Progenitor cell of endocrine pancreas (in vitro differentiated cells): ENCODE results near the gene CDK13. TPM values are rescaled to one million over a fixed set of nuclear protein-coding genes. Genes with fewer than 3 reads are reported as not detected.

Experiments
- DNase-seq: peaks from one replicate; pipeline ENCODE4 v3.0.0; 2021; ENCODE audit warnings: low spot score; ENCODE audit not compliant: unreplicated experiment
- H3K27ac Mint-ChIP-seq: 2 replicates; pipeline ENCODE4 v1.8.0; 2021; ENCODE audit warnings: mild to moderate bottlenecking, moderate library complexity, mixed read lengths
- H3K27me3 Mint-ChIP-seq: 2 replicates; pipeline ENCODE4 v1.8.0; 2021; ENCODE audit warnings: mixed read lengths
- H3K36me3 Mint-ChIP-seq: 2 replicates; pipeline ENCODE4 v1.8.0; 2022; ENCODE audit warnings: mixed read lengths; ENCODE audit not compliant: insufficient read depth
- H3K4me1 Mint-ChIP-seq: 2 replicates; pipeline ENCODE4 v1.8.0; 2021; ENCODE audit warnings: low read depth, mixed read lengths
- H3K4me3 Mint-ChIP-seq: 2 replicates; pipeline ENCODE4 v1.8.0; 2021; ENCODE audit warnings: low read depth, mild to moderate bottlenecking, moderate library complexity, mixed read lengths
- H3K9me3 Mint-ChIP-seq: 2 replicates; pipeline ENCODE4 v1.8.0; 2021; ENCODE audit warnings: low read depth, mixed read lengths
- total RNA-seq: library from RNA; stranded (reverse); gene quantifications from 2 replicates; pipeline ENCODE4 v1.2.1, GENCODE V29; 2021
- TF ChIP-seq, protein P1 (sequence below): fragments of 200-600 bp; sonication (generic); IDR thresholded peaks from one replicate; pipeline ENCODE4 v1.5.0; 2021; ENCODE audit warnings: antibody characterized with exemption, mild to moderate bottlenecking; ENCODE audit not compliant: unreplicated experiment

The CDK13 gene
- total RNA-seq, 1 donor from 2014 or later: 75.5 TPM

DNA sequence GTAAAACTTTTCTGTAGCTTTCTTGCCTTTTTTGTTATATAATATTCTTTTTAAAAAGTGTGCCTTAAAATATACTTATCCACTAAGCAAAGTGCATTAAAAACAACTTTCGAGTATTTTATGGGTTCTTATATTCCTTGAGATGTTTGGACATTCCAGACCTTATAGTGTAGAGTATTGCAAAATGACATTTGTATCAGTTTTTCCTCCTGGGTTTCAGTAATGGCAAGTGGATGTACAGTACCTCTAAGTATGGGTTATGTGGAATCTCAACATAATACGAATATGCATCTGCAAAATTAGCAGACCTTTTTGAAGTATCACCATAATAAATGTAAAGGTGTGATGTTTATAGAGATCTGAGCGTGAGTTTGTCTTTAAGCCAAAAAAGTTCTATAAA, 2.7 kb downstream of the CDK13 start:
- peak overlapping the region; percentile 78 for H3K27ac Mint-ChIP-seq
- no peaks in the 10 kb centered on the region for H3K27me3 Mint-ChIP-seq
- H3K9me3 Mint-ChIP-seq: no peaks in the 10 kb centered on the region
- DNase-seq: no peak
- H3K4me1 Mint-ChIP-seq: peaks cover 38% of the 10 kb centered on the region
- peak overlapping the region; percentile 89 for H3K4me3 Mint-ChIP-seq
- TF ChIP-seq, protein P1, sequence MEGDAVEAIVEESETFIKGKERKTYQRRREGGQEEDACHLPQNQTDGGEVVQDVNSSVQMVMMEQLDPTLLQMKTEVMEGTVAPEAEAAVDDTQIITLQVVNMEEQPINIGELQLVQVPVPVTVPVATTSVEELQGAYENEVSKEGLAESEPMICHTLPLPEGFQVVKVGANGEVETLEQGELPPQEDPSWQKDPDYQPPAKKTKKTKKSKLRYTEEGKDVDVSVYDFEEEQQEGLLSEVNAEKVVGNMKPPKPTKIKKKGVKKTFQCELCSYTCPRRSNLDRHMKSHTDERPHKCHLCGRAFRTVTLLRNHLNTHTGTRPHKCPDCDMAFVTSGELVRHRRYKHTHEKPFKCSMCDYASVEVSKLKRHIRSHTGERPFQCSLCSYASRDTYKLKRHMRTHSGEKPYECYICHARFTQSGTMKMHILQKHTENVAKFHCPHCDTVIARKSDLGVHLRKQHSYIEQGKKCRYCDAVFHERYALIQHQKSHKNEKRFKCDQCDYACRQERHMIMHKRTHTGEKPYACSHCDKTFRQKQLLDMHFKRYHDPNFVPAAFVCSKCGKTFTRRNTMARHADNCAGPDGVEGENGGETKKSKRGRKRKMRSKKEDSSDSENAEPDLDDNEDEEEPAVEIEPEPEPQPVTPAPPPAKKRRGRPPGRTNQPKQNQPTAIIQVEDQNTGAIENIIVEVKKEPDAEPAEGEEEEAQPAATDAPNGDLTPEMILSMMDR: no peak
- H3K36me3 Mint-ChIP-seq: peaks cover 1% of the 10 kb centered on the region

DNA sequence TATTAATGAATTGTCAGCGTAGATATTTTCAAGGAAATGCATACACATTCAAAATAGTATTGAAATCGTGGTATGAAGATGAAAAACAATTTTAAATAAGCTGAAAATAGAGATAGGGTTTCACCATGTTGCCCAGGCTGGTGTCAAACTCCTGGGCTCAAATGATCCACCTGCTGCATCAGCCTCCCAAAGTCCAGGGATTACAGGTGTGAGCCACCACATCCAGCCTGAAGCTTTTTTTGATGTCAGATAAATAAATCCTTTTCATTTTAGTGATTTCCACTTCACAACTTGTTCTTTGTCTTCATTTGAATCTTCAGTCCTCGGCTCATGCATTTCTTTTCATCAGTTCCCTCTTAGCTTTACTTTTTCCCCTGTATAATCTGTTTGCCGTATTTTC, 4.6 kb downstream of the CDK13 start:
- Mint-ChIP-seq H3K36me3 (peaks cover 3% of the 10 kb centered on the region), H3K27ac (peak overlapping the region; percentile 56), H3K27me3 (no peaks in the 10 kb centered on the region), H3K9me3 (no peaks in the 10 kb centered on the region), H3K4me3 (peak overlapping the region; percentile 25), H3K4me1 (peaks cover 37% of the 10 kb centered on the region)
- DNase-seq: no peak
- TF ChIP-seq, protein P1: no peak

DNA sequence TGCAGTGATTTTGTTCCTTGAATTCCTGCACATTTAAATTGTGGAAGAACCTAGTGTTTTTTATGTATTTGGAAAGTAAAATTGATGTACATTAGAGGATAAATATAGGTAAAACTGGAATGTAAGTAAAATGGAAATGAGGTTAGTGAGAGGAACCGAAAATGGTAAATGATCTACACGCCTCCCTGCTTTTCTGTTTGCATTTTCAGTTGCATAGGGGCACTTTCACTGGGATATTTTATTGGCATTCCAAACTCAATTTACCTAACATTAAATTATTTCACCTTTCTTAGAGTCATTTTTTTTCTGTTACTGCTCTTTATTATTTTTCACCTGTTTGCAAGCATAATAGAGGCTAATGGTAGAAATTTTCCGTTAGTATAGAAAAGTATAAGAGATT, 8.0 kb downstream of the CDK13 start:
- Mint-ChIP-seq H3K9me3 (peaks cover 9% of the 10 kb centered on the region), H3K27me3 (no peaks in the 10 kb centered on the region), H3K4me1 (peaks cover 32% of the 10 kb centered on the region), H3K4me3 (no peak overlapping the region), H3K27ac (no peak overlapping the region), H3K36me3 (peaks cover 21% of the 10 kb centered on the region)
- no peak for DNase-seq
- TF ChIP-seq, protein P1: no peak

DNA sequence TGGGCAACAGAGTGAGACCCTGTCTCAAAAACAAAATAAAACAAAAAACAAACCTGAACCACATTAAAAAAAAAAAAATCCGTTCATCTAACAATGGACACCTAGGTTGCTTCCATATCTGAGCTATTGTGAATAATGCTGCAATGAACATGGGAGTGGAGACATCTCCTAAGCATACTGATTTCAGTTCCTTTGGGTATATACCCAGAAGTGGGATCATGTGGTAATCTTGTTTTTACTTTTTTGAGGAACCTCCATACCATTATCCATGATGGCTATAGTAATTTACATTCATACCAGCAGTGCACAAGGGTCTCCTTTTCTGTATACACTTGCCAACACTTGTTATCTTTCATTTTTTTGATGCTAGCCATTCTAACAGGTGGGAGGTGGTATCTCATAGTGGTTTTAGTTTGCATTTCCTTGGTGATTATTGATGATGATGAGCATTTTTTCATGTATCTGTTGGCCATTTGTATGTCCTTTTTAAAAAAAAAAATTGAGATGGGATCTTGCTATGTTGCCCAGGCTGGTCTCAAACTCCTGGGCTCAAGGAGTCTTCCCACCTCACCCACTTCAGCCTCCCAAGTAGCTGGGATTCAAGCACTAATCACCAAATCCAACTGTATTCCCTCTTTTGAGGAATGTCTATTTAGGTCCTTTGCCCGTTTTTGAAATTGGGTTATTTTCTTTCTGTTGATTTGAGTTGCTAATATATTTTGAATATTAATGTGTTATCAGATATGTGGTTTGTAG, 17.5 kb downstream of the CDK13 start:
- Mint-ChIP-seq H3K4me3 (no peak overlapping the region), H3K36me3 (peaks cover 19% of the 10 kb centered on the region), H3K9me3 (peaks cover 17% of the 10 kb centered on the region), H3K27ac (no peak overlapping the region), H3K27me3 (no peaks in the 10 kb centered on the region), H3K4me1 (peaks cover 3% of the 10 kb centered on the region)
- no peak for DNase-seq
- TF ChIP-seq, protein P1: no peak

DNA sequence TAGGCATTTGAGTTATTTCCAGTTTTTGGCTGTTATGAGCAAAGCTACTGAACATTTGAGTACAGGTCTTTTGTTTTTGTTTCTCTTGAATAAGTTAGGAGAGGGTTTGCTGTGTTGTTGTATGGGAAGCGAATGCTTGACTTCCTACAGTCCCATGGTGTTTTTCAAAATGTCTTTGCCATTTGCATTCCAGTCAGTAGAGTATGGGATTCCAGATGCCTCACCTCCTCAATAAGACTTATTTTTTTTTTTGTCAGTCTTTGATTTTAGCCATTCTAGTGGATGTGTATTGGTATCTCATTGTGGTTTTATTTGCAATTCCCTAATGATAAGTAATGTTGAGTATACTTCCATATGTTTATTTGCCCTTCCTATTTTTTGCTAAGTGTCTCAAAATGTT, 19.4 kb downstream of the CDK13 start:
- DNase-seq: no peak
- Mint-ChIP-seq H3K36me3 (peaks cover 15% of the 10 kb centered on the region), H3K9me3 (peaks cover 17% of the 10 kb centered on the region), H3K27ac (peak overlapping the region; percentile 26), H3K4me1 (peaks cover 3% of the 10 kb centered on the region), H3K27me3 (no peaks in the 10 kb centered on the region), H3K4me3 (no peak overlapping the region)
- TF ChIP-seq, protein P1: no peak
